ENCODE data around the gene MAP1B.

GRCh38 chr5:72065751-72066255 is 41.5 kb upstream of the MAP1B start:
- no peak for TF ChIP-seq NR2C1 (IDR thresholded peaks at IDR 0.05)
- TF ChIP-seq NR2C1 (tag; IDR thresholded peaks at IDR 0.05) = no peak
- TF ChIP-seq SRF (CRISPR knock-in tag; IDR thresholded peaks at IDR 0.05) = no peak
- TF ChIP-seq FOXK2 (conservative IDR thresholded peaks at IDR 0.05 in 1 of 2, IDR thresholded peaks at IDR 0.05 in 1 of 2; ENCODE audit: low read depth in 2 of 2) = no peak
- TF ChIP-seq MYC (IDR thresholded peaks at IDR 0.05; ENCODE audit: low read depth, low read length) = no peak
- no peak for TF ChIP-seq MYC (CRISPR knock-in tag; IDR thresholded peaks at IDR 0.05; ENCODE audit: borderline replicate concordance, low read depth)
- no peak for TF ChIP-seq GTF3C2 (IDR thresholded peaks at IDR 0.05; ENCODE audit: borderline replicate concordance, extremely low read depth, insufficient read length)
- TF ChIP-seq SIN3A (IDR thresholded peaks at IDR 0.05; ENCODE audit: borderline replicate concordance in 2 of 2, control insufficient read depth in 1 of 2, low read depth in 2 of 2, low read length in 2 of 2) = no peak
- TF ChIP-seq NFYB (IDR thresholded peaks at IDR 0.05; ENCODE audit: extremely low read depth, insufficient read length) = no peak
- no peak for TF ChIP-seq PKNOX1 (IDR thresholded peaks at IDR 0.05)
- TF ChIP-seq KLF13 (tag; IDR thresholded peaks at IDR 0.05; ENCODE audit: borderline replicate concordance, low read depth) = no peak
- TF ChIP-seq KLF16 (IDR thresholded peaks at IDR 0.05) = no peak
- TF ChIP-seq ZNF277 (CRISPR knock-in tag; IDR thresholded peaks at IDR 0.05; ENCODE audit: borderline replicate concordance) = no peak

Data from K562 (cell line).